GM19351 (cell line): ENCODE data around the gene ZRANB3.
"Not testable (repeated sequence)": the region's sequence is repeated elsewhere in the genome, so short reads cannot be mapped to it uniquely, and the experiment has no call there.

ENCODE experiments used
- ATAC-seq: cut with Tn5 transposase; IDR thresholded peaks from one replicate; pipeline ENCODE4 v1.9.1; 2021; ENCODE audit warnings: mild to moderate bottlenecking, moderate library complexity; ENCODE audit not compliant: unreplicated experiment

Gene ZRANB3

DNA sequence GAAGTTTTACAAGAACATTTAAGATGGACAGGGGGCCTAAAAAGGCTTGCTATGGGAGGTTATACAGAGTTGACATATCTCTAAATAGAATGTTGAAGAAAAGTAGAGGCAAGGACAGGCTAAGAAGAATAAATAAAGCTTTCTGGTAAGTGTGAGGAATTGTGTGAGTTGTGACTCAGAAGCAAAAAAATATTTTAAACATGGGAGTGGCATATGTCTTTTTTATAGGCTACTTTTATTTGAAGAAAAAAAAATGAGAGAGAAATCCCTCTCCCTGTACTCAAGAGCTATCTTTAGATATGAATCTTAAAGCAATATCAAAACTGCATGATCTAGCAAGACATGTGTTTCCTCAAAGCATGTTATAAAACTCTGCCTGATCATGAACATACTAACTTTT, 437.8 kb downstream of the ZRANB3 start:
- ATAC-seq = no peak

DNA sequence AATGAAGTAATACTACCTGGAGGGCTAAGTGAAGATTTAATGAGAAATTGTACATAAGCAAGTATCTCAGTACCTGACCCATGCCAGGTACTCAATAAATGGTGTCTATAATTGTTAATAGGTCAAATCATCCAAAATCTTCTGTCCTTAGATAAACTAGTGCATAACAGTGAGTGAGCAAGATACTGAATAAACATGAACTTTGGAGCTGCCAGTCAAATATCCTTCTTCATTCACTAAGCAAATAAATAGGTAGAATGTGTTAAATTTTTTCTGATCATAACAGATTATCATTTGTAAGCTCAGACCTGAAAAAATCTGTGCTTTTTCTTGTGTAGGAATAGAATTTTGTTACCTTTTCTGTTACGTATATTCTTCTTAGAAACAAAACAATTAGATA, 439.3 kb downstream of the ZRANB3 start:
- no peak for ATAC-seq

DNA sequence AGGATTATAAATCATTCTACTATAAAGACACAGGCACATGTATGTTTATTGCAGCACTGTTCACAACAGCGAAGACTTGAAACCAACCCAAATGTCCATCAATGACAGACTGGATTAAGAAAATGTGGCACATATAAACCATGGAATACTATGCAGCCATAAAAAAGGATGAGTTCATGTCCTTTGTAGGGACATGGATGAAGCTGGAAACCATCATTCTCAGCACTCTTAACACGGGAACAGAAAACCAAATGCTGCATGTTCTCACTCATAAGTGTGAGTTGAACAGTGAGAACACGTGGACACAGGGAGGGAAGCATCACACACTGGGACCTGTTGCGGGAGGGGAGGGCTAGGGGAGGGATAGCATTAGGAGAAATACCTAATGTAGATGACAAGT, 441.4 kb downstream of the ZRANB3 start:
- not testable (repeated sequence) for ATAC-seq
